MM.1S (cell line): Measurements from ENCODE around the gene HP1BP3.

ENCODE experiments used
- EZH2 ChIP-seq: fragments of 300-600 bp; sonication (generic); optimal IDR thresholded peaks from 2 replicates; pipeline ENCODE3; 2017; ENCODE audit warnings: low read depth, mild to moderate bottlenecking, antibody characterized with exemption, low read length, mixed read lengths
- EZH2phosphoT487 ChIP-seq: fragments of 300-600 bp; sonication (generic); IDR thresholded peaks from 2 replicates; pipeline ENCODE4 v1.6.1; 2018; ENCODE audit warnings: antibody characterized with exemption, low read length
- TF ChIP-seq, protein P1 (sequence below): fragments of 300-600 bp; sonication (generic); IDR thresholded peaks from 2 replicates; pipeline ENCODE4 v1.5.1; 2016; ENCODE audit warnings: antibody characterized with exemption, low read length, mixed read lengths

DNA sequence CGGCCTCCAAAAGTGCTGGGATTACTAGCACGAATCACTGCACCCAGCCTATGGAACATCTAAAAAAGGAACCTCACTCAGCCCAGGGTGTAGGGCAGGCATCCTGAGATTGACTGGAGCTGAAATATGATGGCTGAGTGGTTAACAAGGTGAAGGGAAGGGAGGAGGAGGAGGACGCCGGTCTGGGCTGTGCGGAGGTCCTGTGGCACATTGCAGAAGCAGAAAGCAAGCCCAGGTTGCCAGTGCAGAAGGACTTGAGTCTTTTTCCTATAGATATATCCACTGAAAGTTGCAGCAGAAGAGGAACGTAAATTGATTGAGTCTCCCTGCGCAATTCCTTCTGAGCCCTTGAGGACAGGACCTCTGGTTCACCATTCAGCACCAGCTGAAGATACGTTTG, 67.8 kb downstream of the HP1BP3 start:
- TF ChIP-seq, protein P1, sequence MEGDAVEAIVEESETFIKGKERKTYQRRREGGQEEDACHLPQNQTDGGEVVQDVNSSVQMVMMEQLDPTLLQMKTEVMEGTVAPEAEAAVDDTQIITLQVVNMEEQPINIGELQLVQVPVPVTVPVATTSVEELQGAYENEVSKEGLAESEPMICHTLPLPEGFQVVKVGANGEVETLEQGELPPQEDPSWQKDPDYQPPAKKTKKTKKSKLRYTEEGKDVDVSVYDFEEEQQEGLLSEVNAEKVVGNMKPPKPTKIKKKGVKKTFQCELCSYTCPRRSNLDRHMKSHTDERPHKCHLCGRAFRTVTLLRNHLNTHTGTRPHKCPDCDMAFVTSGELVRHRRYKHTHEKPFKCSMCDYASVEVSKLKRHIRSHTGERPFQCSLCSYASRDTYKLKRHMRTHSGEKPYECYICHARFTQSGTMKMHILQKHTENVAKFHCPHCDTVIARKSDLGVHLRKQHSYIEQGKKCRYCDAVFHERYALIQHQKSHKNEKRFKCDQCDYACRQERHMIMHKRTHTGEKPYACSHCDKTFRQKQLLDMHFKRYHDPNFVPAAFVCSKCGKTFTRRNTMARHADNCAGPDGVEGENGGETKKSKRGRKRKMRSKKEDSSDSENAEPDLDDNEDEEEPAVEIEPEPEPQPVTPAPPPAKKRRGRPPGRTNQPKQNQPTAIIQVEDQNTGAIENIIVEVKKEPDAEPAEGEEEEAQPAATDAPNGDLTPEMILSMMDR, result no peak
- no peak for TF ChIP-seq EZH2phosphoT487
- no peak for TF ChIP-seq EZH2
